NT2/D1 (cell line): ENCODE data around the gene FYTTD1.

Experiments used
- SUZ12 ChIP-seq: IDR thresholded peaks from 2 replicates; pipeline ENCODE4 v1.6.1; 2011; ENCODE audit not compliant: insufficient read length, insufficient read depth; ENCODE audit errors: extremely low read depth
- YY1 ChIP-seq: IDR thresholded peaks from 2 replicates; pipeline ENCODE4 v1.6.1; 2011; ENCODE audit not compliant: insufficient read length, insufficient read depth

DNA sequence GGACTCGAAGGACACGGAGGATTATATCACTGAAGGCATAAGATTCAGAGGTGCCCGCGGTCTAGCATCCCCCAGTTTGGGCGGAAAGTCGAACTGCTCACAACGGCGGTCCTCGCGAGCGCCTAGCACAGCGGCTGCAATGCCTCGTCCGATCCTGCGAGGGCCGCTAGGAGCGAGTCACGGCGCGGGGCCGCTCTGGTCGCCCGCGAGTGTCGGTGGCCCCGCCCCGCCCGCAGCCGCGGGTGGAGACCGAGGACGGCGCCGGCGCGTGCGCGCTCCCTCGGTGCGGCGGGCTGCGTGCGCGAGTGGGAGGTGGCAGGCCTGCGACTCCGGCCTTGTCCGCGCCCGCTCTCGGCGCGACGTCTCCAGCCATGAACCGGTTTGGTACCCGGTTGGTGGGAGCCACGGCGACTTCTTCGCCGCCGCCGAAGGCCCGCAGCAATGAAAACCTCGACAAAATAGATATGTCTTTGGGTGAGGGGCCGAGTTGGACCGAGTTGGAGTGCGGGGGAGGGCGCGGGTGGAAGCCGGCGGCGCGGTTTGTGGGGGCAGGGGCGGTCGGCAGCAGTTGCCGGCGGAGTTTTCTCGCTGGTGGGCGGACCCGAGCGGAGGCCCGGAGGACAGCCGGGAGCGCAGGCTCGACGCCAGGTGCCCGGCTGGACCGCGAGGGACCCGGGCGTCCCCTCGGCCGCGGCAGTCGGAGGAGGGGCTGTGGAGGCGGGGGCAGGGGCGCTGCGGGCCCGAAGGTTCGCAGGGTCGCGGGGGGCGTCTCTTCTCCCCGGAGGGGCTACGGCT, at the start of gene FYTTD1:
- TF ChIP-seq SUZ12 (no peak), YY1 (no peak)
